PC-9 (cell line): ENCODE data around the gene CD200.

ENCODE experiments used
- EZH2 ChIP-seq: fragments of 200-600 bp; sonication (generic); IDR thresholded peaks from 2 replicates; pipeline ENCODE4 v1.8.0; 2017; ENCODE audit warnings: antibody characterized with exemption, low read depth
- TF ChIP-seq, protein P1 (sequence below): fragments of 200-600 bp; sonication (generic); conservative IDR thresholded peaks from 2 replicates; pipeline ENCODE4 v1.6.1; 2017; ENCODE audit warnings: mixed run types, antibody characterized with exemption, mild to moderate bottlenecking, moderate library complexity

DNA sequence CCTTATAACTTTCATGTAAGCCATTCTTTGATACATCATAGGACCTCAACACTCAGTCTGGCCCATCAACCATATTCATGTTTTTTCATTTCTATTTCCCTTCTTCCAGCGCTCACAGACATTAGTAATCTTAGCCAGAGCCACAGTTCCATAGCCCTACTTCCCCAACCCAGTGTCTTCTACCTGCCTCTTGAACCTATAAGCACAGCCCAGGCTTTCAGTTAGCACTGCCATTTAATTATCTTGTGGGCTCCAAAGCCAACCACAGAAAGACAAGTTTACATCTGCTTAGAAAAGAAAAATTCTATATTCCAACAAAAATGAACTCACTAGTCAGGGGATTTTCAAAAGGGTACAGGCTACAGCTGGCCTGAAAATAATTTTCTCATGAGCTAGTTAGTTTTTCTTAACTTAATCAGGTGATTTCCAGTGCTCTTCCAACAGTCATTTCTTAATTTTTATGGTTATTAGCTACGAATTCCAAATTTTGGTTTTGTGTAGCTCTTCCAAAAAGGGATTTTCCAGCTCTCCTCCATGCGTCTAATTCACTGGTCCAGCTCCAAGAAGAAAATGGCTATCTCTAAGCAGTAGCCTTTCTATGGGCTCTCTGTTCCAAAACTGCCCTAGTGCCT lies 13.7 kb downstream of the CD200 start:
- TF ChIP-seq, protein P1, sequence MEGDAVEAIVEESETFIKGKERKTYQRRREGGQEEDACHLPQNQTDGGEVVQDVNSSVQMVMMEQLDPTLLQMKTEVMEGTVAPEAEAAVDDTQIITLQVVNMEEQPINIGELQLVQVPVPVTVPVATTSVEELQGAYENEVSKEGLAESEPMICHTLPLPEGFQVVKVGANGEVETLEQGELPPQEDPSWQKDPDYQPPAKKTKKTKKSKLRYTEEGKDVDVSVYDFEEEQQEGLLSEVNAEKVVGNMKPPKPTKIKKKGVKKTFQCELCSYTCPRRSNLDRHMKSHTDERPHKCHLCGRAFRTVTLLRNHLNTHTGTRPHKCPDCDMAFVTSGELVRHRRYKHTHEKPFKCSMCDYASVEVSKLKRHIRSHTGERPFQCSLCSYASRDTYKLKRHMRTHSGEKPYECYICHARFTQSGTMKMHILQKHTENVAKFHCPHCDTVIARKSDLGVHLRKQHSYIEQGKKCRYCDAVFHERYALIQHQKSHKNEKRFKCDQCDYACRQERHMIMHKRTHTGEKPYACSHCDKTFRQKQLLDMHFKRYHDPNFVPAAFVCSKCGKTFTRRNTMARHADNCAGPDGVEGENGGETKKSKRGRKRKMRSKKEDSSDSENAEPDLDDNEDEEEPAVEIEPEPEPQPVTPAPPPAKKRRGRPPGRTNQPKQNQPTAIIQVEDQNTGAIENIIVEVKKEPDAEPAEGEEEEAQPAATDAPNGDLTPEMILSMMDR: no peak
- no peak for TF ChIP-seq EZH2
